Measurements from ENCODE around the gene ACLY.

The ACLY gene

DNA sequence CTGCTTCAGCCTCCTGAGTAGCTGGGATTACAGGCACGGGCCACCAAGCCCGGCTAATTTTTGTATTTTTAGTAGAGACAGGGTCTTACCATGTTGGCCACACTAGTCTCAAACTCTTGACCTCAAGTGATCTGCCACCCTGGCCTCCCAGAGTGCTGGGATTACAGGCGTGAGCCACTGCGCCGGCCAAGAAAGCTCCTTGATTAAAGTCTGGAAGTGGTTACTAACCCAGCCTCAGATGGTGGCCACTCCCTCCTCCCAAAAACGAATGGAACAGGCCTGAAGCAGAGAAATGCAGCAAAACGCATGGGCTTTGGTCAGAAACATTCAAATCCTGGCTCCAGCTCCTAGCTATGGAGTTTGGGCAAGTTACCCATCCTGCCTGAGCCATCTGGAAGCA lies 94.7 kb downstream of the ACLY start:
- no peak for DNase-seq (ENCODE audit: low read depth)
- H3K4me3 ChIP-seq (ENCODE audit: low read depth, low read length), result no peak overlapping the region
- TF ChIP-seq, protein P1, sequence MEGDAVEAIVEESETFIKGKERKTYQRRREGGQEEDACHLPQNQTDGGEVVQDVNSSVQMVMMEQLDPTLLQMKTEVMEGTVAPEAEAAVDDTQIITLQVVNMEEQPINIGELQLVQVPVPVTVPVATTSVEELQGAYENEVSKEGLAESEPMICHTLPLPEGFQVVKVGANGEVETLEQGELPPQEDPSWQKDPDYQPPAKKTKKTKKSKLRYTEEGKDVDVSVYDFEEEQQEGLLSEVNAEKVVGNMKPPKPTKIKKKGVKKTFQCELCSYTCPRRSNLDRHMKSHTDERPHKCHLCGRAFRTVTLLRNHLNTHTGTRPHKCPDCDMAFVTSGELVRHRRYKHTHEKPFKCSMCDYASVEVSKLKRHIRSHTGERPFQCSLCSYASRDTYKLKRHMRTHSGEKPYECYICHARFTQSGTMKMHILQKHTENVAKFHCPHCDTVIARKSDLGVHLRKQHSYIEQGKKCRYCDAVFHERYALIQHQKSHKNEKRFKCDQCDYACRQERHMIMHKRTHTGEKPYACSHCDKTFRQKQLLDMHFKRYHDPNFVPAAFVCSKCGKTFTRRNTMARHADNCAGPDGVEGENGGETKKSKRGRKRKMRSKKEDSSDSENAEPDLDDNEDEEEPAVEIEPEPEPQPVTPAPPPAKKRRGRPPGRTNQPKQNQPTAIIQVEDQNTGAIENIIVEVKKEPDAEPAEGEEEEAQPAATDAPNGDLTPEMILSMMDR (conservative IDR thresholded peaks at IDR 0.05; ENCODE audit: low read depth, low read length), result no peak

- no peak overlapping the region for H3K4me3 ChIP-seq (ENCODE audit: low read depth, low read length)
- DNase-seq (ENCODE audit: low read depth), result no peak
- TF ChIP-seq, protein P1 (conservative IDR thresholded peaks at IDR 0.05; ENCODE audit: low read depth, low read length), result no peak
Measured at GRCh38 chr17:41823580-41823979, 95.2 kb downstream of the ACLY start.

DNA sequence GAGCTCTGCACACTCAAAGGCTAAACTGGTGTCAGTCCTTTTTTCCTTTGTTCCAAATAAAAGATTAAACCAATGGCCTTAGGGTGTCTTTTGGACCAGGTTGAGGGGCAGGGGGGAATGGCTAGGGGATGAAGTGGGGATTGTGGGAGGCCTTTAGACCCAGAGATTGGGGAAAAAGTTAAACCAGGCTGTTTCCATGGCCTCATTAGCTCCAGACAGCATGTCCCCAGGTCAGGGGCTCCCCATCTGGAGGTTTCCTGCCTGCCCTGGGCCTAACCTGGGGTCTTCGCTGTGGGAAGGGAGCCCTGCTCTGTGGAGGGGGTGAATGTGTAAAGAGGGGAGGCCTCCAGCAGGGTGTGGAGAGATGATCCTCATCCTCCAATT lies 95.6 kb downstream of the ACLY start:
- TF ChIP-seq, protein P1 (conservative IDR thresholded peaks at IDR 0.05; ENCODE audit: low read depth, low read length), result no peak
- DNase-seq (ENCODE audit: low read depth), result no peak

DNA sequence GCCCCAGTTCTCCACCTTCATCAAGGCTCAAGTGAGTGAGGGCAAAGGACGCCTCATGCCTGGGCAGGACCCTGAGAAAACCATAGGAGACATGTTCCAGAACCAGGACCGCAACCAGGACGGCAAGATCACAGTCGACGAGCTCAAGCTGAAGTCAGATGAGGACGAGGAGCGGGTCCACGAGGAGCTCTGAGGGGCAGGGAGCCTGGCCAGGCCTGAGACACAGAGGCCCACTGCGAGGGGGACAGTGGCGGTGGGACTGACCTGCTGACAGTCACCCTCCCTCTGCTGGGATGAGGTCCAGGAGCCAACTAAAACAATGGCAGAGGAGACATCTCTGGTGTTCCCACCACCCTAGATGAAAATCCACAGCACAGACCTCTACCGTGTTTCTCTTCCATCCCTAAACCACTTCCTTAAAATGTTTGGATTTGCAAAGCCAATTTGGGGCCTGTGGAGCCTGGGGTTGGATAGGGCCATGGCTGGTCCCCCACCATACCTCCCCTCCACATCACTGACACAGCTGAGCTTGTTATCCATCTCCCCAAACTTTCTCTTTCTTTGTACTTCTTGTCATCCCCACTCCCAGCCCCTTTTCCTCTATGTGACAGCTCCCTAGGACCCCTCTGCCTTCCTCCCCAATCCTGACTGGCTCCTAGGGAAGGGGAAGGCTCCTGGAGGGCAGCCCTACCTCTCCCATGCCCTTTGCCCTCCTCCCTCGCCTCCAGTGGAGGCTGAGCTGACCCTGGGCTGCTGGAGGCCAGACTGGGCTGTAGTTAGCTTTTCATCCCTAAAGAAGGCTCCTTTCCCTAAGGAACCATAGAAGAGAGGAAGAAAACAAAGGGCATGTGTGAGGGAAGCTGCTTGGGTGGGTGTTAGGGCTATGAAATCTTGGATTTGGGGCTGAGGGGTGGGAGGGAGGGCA lies 96.3 kb downstream of the ACLY start:
- H3K4me3 ChIP-seq (ENCODE audit: low read depth, low read length), result no peak overlapping the region
- no peak for DNase-seq (ENCODE audit: low read depth)
- TF ChIP-seq, protein P1 (conservative IDR thresholded peaks at IDR 0.05; ENCODE audit: low read depth, low read length), result no peak

More for the DNA sequence above, 95.6 kb downstream of the ACLY start:
- H3K4me3 ChIP-seq (ENCODE audit: low read depth, low read length), result no peak overlapping the region

DNA sequence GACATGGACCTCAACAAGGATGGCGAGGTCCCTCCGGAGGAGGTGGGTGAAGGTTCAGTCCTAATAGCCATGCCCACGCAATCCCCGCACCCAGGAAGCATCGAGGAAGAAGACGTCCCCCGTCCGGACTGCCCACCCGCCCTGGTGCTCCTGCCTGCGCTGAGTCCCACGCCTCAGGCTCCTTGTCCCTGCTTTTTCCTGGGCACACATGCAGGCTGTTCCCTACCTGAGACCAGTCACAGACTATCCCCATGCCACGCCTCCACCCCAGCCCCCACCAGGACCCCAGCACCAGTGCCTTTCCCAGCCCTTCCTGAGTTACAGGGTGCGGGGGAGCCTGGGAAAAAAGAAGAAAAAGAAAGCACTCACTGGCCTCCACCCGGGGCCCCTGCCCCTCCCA lies 97.0 kb downstream of the ACLY start:
- no peak for DNase-seq (ENCODE audit: low read depth)
- H3K4me3 ChIP-seq (ENCODE audit: low read depth, low read length), result no peak overlapping the region
- TF ChIP-seq, protein P1 (conservative IDR thresholded peaks at IDR 0.05; ENCODE audit: low read depth, low read length), result no peak

DNA sequence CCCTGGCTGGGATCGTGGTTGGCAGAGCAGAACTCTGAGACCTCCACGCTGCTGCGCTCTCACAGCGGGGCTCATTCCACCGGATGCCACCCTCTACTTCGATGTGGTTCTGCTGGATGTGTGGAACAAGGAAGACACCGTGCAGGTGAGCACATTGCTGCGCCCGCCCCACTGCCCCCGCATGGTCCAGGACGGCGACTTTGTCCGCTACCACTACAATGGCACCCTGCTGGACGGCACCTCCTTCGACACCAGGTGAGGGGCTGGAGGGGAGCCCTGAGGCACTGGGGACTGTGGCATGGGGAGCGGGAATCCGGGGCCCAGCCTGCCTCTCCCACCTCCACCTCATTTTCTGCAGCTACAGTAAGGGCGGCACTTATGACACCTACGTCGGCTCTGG lies 100.7 kb downstream of the ACLY start:
- no peak for DNase-seq (ENCODE audit: low read depth)
- TF ChIP-seq, protein P1 (conservative IDR thresholded peaks at IDR 0.05; ENCODE audit: low read depth, low read length), result no peak
- H3K4me3 ChIP-seq (ENCODE audit: low read depth, low read length), result no peak overlapping the region
